ENCODE data around the gene OTOP3. TPM values are rescaled to one million over a fixed set of nuclear protein-coding genes. Genes with fewer than 3 reads are reported as not detected.

The OTOP3 gene
- total RNA-seq, 2 donors from 2014 or later, result not detected

GRCh38 chr17:74939534-74939933 is 3.8 kb downstream of the OTOP3 start:
- H3K27me3 Mint-ChIP-seq, result peaks cover 35 to 48% of the 10 kb centered on the region in 2 donors
- H3K4me1 Mint-ChIP-seq (ENCODE audit: low read depth in 2 of 2), result no peaks in the 10 kb centered on the region
- no peaks in the 10 kb centered on the region for H3K9me3 Mint-ChIP-seq
- no peak overlapping the region for H3K27ac Mint-ChIP-seq
- ATAC-seq (no peak), DNase-seq (ENCODE audit: low spot score) (no peak)
- H3K4me3 Mint-ChIP-seq, result no peak overlapping the region
- no peaks in the 10 kb centered on the region for H3K36me3 Mint-ChIP-seq

- DNase-seq (ENCODE audit: low spot score) (no peak), ATAC-seq (no peak)
- peaks cover 35 to 46% of the 10 kb centered on the region in 2 donors for H3K27me3 Mint-ChIP-seq
- no peaks in the 10 kb centered on the region for H3K9me3 Mint-ChIP-seq
- H3K4me1 Mint-ChIP-seq (ENCODE audit: low read depth in 2 of 2), result no peaks in the 10 kb centered on the region
- no peaks in the 10 kb centered on the region for H3K36me3 Mint-ChIP-seq
- H3K27ac Mint-ChIP-seq, result no peak overlapping the region
- no peak overlapping the region for H3K4me3 Mint-ChIP-seq
Measured at GRCh38 chr17:74941128-74941725, 5.5 kb downstream of the OTOP3 start.

- DNase-seq (ENCODE audit: low spot score) (no peak), ATAC-seq (no peak)
- H3K9me3 Mint-ChIP-seq, result no peaks in the 10 kb centered on the region
- H3K27me3 Mint-ChIP-seq, result peaks cover 14 to 28% of the 10 kb centered on the region in 2 donors
- H3K27ac Mint-ChIP-seq, result no peak overlapping the region
- H3K4me1 Mint-ChIP-seq (ENCODE audit: low read depth in 2 of 2), result no peaks in the 10 kb centered on the region
- H3K4me3 Mint-ChIP-seq, result no peak overlapping the region
- no peaks in the 10 kb centered on the region for H3K36me3 Mint-ChIP-seq
Measured at GRCh38 chr17:74943808-74944522, 8.3 kb downstream of the OTOP3 start.

- no peaks in the 10 kb centered on the region for H3K9me3 Mint-ChIP-seq
- ATAC-seq (peak in 1 of 2 donors; percentile 28), DNase-seq (ENCODE audit: low spot score) (no peak)
- H3K36me3 Mint-ChIP-seq, result no peaks in the 10 kb centered on the region
- H3K4me3 Mint-ChIP-seq, result no peak overlapping the region
- H3K27me3 Mint-ChIP-seq, result peaks cover 8 to 23% of the 10 kb centered on the region in 2 donors
- H3K4me1 Mint-ChIP-seq (ENCODE audit: low read depth in 2 of 2), result no peaks in the 10 kb centered on the region
- no peak overlapping the region for H3K27ac Mint-ChIP-seq
Measured at GRCh38 chr17:74945543-74945942, 9.8 kb downstream of the OTOP3 start.

GRCh38 chr17:74946641-74947040 is 10.9 kb downstream of the OTOP3 start:
- no peaks in the 10 kb centered on the region for H3K9me3 Mint-ChIP-seq
- H3K27me3 Mint-ChIP-seq, result peaks cover 8 to 20% of the 10 kb centered on the region in 2 donors
- H3K4me3 Mint-ChIP-seq, result no peak overlapping the region
- DNase-seq (ENCODE audit: low spot score) (no peak), ATAC-seq (no peak)
- no peaks in the 10 kb centered on the region for H3K36me3 Mint-ChIP-seq
- no peaks in the 10 kb centered on the region for H3K4me1 Mint-ChIP-seq (ENCODE audit: low read depth in 2 of 2)
- H3K27ac Mint-ChIP-seq, result no peak overlapping the region

- peaks cover 8 to 17% of the 10 kb centered on the region in 2 donors for H3K27me3 Mint-ChIP-seq
- no peaks in the 10 kb centered on the region for H3K36me3 Mint-ChIP-seq
- no peak for ATAC-seq
- DNase-seq (ENCODE audit: low spot score), result no peak
- no peaks in the 10 kb centered on the region for H3K4me1 Mint-ChIP-seq (ENCODE audit: low read depth in 2 of 2)
- no peak overlapping the region for H3K27ac Mint-ChIP-seq
- no peaks in the 10 kb centered on the region for H3K9me3 Mint-ChIP-seq
- H3K4me3 Mint-ChIP-seq, result no peak overlapping the region
Measured at GRCh38 chr17:74947041-74947754, 11.5 kb downstream of the OTOP3 start.

- ATAC-seq (peak in 1 of 2 donors; percentile 20), DNase-seq (ENCODE audit: low spot score) (no peak)
- Mint-ChIP-seq H3K36me3 (no peaks in the 10 kb centered on the region), H3K9me3 (no peaks in the 10 kb centered on the region), H3K27ac (no peak overlapping the region), H3K4me3 (no peak overlapping the region), H3K4me1 (ENCODE audit: low read depth in 2 of 2) (peaks cover 0 to under 1% of the 10 kb centered on the region in 2 donors), H3K27me3 (peaks cover 8 to 10% of the 10 kb centered on the region in 2 donors)
Measured at GRCh38 chr17:74949455-74950115, 13.9 kb downstream of the OTOP3 start.

- H3K27ac Mint-ChIP-seq, result no peak overlapping the region
- H3K4me3 Mint-ChIP-seq, result no peak overlapping the region
- DNase-seq (ENCODE audit: low spot score) (no peak), ATAC-seq (no peak)
- peaks cover 3 to 8% of the 10 kb centered on the region in 2 donors for H3K27me3 Mint-ChIP-seq
- no peaks in the 10 kb centered on the region for H3K9me3 Mint-ChIP-seq
- peaks cover 0 to 2% of the 10 kb centered on the region in 2 donors for H3K4me1 Mint-ChIP-seq (ENCODE audit: low read depth in 2 of 2)
- H3K36me3 Mint-ChIP-seq, result no peaks in the 10 kb centered on the region
Measured at GRCh38 chr17:74950207-74950606, 14.5 kb downstream of the OTOP3 start.

- DNase-seq (ENCODE audit: low spot score) (no peak), ATAC-seq (no peak)
- Mint-ChIP-seq H3K9me3 (no peaks in the 10 kb centered on the region), H3K27me3 (peaks cover 0 to 10% of the 10 kb centered on the region in 2 donors), H3K4me3 (no peak overlapping the region), H3K36me3 (no peaks in the 10 kb centered on the region), H3K4me1 (ENCODE audit: low read depth in 2 of 2) (peaks cover 0 to 2% of the 10 kb centered on the region in 2 donors), H3K27ac (no peak overlapping the region)
Measured at GRCh38 chr17:74951065-74951464, 15.4 kb downstream of the OTOP3 start.

GRCh38 chr17:74951680-74952421 is 16.2 kb downstream of the OTOP3 start:
- H3K9me3 Mint-ChIP-seq, result no peaks in the 10 kb centered on the region
- peaks cover 0 to 10% of the 10 kb centered on the region in 2 donors for H3K27me3 Mint-ChIP-seq
- H3K27ac Mint-ChIP-seq, result no peak overlapping the region
- ATAC-seq (no peak), DNase-seq (ENCODE audit: low spot score) (no peak)
- H3K4me3 Mint-ChIP-seq, result no peak overlapping the region
- H3K36me3 Mint-ChIP-seq, result no peaks in the 10 kb centered on the region
- peaks cover 0 to 2% of the 10 kb centered on the region in 2 donors for H3K4me1 Mint-ChIP-seq (ENCODE audit: low read depth in 2 of 2)

GRCh38 chr17:74952431-74953133 is 16.9 kb downstream of the OTOP3 start:
- ATAC-seq (no peak), DNase-seq (ENCODE audit: low spot score) (no peak)
- Mint-ChIP-seq H3K27me3 (peaks cover 0 to 9% of the 10 kb centered on the region in 2 donors), H3K9me3 (no peaks in the 10 kb centered on the region), H3K27ac (no peak overlapping the region), H3K4me3 (no peak overlapping the region), H3K36me3 (no peaks in the 10 kb centered on the region), H3K4me1 (ENCODE audit: low read depth in 2 of 2) (peaks cover 0 to 2% of the 10 kb centered on the region in 2 donors)

GRCh38 chr17:74953134-74953687 is 17.5 kb downstream of the OTOP3 start:
- H3K4me3 Mint-ChIP-seq, result no peak overlapping the region
- DNase-seq (ENCODE audit: low spot score) (no peak), ATAC-seq (no peak)
- no peak overlapping the region for H3K27ac Mint-ChIP-seq
- no peaks in the 10 kb centered on the region for H3K9me3 Mint-ChIP-seq
- no peaks in the 10 kb centered on the region for H3K36me3 Mint-ChIP-seq
- peaks cover 0 to 5% of the 10 kb centered on the region in 2 donors for H3K27me3 Mint-ChIP-seq
- peaks cover 0 to 6% of the 10 kb centered on the region in 2 donors for H3K4me1 Mint-ChIP-seq (ENCODE audit: low read depth in 2 of 2)
